Tibial nerve (tissue), 4 donors: ENCODE data around the gene BMERB1. TPM values are rescaled to one million over a fixed set of nuclear protein-coding genes. Genes with fewer than 3 reads are reported as not detected.
A peak's percentile ranks its signal among the peaks of the same experiment; 100 is the strongest.

Experiments used
- DNase-seq, 2 donors: peaks; one replicate each; pipeline ENCODE4 v3.0.0-alpha.2; 2019; ENCODE audit warnings: low spot score in 2 of 2
- H3K27ac ChIP-seq, 4 donors: fragments of 200-600 bp; sonication (generic) in 3 of 4; one replicate each; pipeline ENCODE4 v1.5.1; 2017 to 2019; ENCODE audit warnings: mild to moderate bottlenecking in 1 of 4
- H3K27me3 ChIP-seq, 2 donors: fragments of 200-600 bp; sonication (generic) in 1 of 2; one replicate each; pipeline versions ENCODE4 v1.5.1 to v1.6.0; 2017 to 2019
- H3K36me3 ChIP-seq, 3 donors: fragments of 200-600 bp; sonication (generic); one replicate each; pipeline ENCODE4 v1.5.1; 2018 to 2019
- H3K4me1 ChIP-seq, 4 donors: fragments of 200-600 bp; sonication (generic) in 3 of 4; one replicate each; pipeline ENCODE4 v1.5.1; 2017 to 2019
- H3K4me3 ChIP-seq, 4 donors: fragments of 200-600 bp; sonication (generic) in 3 of 4; one replicate each; pipeline ENCODE4 v1.5.1; 2017 to 2019; ENCODE audit warnings: mild to moderate bottlenecking in 1 of 4, moderate library complexity in 1 of 4
- H3K9me3 ChIP-seq, 4 donors: fragments of 200-600 bp; sonication (generic) in 3 of 4; one replicate each; pipeline ENCODE4 v1.5.1; 2017 to 2019
- CTCF ChIP-seq, 5 experiments: fragments of 200-600 bp in 3 of 5; fragments of 450-650 bp in 2 of 5; sonication (generic) in 3 of 5; IDR thresholded peaks; one replicate each; pipeline ENCODE4 v1.5.1; 2016 to 2019; ENCODE audit warnings: antibody characterized with exemption in 5 of 5, mild to moderate bottlenecking in 3 of 5, moderate library complexity in 2 of 5
- EP300 ChIP-seq, 2 donors: sonication (generic); formaldehyde crosslinking; IDR thresholded peaks; one replicate each; pipeline ENCODE4 v1.6.1; 2017; ENCODE audit warnings: antibody characterized with exemption in 2 of 2, mild to moderate bottlenecking in 1 of 2
- POLR2A ChIP-seq, 2 donors: fragments of 450-650 bp; IDR thresholded peaks; one replicate each; pipeline ENCODE4 v1.6.1; 2017; ENCODE audit warnings: antibody characterized with exemption in 2 of 2, mild to moderate bottlenecking in 2 of 2, moderate library complexity in 2 of 2
- WGBS, 2 donors: methylation state at CpG; one replicate each; pipeline ENCODE4 v1.1.5; 2018; 5-methylcytosine and 5-hydroxymethylcytosine counted together
- total RNA-seq, 4 donors: library from RNA; depleted of rRNA; stranded (reverse); fragments of >200 nt; gene quantifications; one replicate each; pipeline ENCODE4 v1.1.0, GENCODE V29; 2016

BMERB1 gene
- total RNA-seq, 4 donors from 2014 or later: 42.9 to 85.9 (median 54.8) TPM

- DNase-seq: no peak
- Histone ChIP-seq H3K4me3 (no peak overlapping the region), H3K27ac (peak overlapping the region in 2 of 4 donors; percentile 9 to 40), H3K27me3 (no peaks in the 10 kb centered on the region), H3K9me3 (no peaks in the 10 kb centered on the region), H3K36me3 (peaks cover 0 to 81% (median 16%) of the 10 kb centered on the region in 3 donors), H3K4me1 (peaks cover 0 to 38% (median 3%) of the 10 kb centered on the region in 4 donors)
- WGBS, 2 donors: 83 to 86% methylated on average over 9 of the region's 9 CpGs
- TF ChIP-seq EP300 (IDR thresholded peaks at IDR 0.05): no peak
- TF ChIP-seq CTCF (IDR thresholded peaks at IDR 0.05): no peak
- no peak for TF ChIP-seq POLR2A (IDR thresholded peaks at IDR 0.05)
Observed at GRCh38 chr16:15593235-15593634, 158.8 kb downstream of the BMERB1 start.

GRCh38 chr16:15594711-15595320 is 160.4 kb downstream of the BMERB1 start:
- H3K4me1 ChIP-seq: peaks cover 0 to 33% (median 3%) of the 10 kb centered on the region in 4 donors
- no peak for TF ChIP-seq EP300 (IDR thresholded peaks at IDR 0.05)
- no peak for TF ChIP-seq CTCF (IDR thresholded peaks at IDR 0.05)
- no peak for TF ChIP-seq POLR2A (IDR thresholded peaks at IDR 0.05)
- H3K27me3 ChIP-seq: no peaks in the 10 kb centered on the region
- no peak overlapping the region for H3K27ac ChIP-seq
- H3K36me3 ChIP-seq: peaks cover 5 to 81% (median 25%) of the 10 kb centered on the region in 3 donors
- DNase-seq: no peak
- no peak overlapping the region for H3K4me3 ChIP-seq
- H3K9me3 ChIP-seq: no peaks in the 10 kb centered on the region
- WGBS, 2 donors: 82 to 87% methylated on average over 6 of the region's 6 CpGs

- H3K4me3 ChIP-seq: no peak overlapping the region
- H3K27me3 ChIP-seq: no peaks in the 10 kb centered on the region
- 45 to 54% methylated on average over 6 of the region's 6 CpGs for WGBS, 2 donors
- peaks cover 5 to 93% (median 34%) of the 10 kb centered on the region in 3 donors for H3K36me3 ChIP-seq
- TF ChIP-seq CTCF (IDR thresholded peaks at IDR 0.05) (no peak), POLR2A (IDR thresholded peaks at IDR 0.05) (no peak), EP300 (IDR thresholded peaks at IDR 0.05) (no peak)
- DNase-seq: no peak
- H3K4me1 ChIP-seq: peaks cover 0 to 16% (median 0%) of the 10 kb centered on the region in 4 donors
- peak overlapping the region in 1 of 4 donors; percentile 34 for H3K27ac ChIP-seq
- H3K9me3 ChIP-seq: no peaks in the 10 kb centered on the region
Observed at GRCh38 chr16:15597135-15597534, 162.7 kb downstream of the BMERB1 start.

GRCh38 chr16:15597822-15598647 is 163.6 kb downstream of the BMERB1 start:
- 91 to 92% methylated on average over 13 to 15 of the region's 15 CpGs for WGBS, 2 donors
- TF ChIP-seq POLR2A (IDR thresholded peaks at IDR 0.05) (no peak), CTCF (IDR thresholded peaks at IDR 0.05) (no peak), EP300 (IDR thresholded peaks at IDR 0.05) (no peak)
- DNase-seq: no peak
- Histone ChIP-seq H3K4me3 (no peak overlapping the region), H3K27me3 (no peaks in the 10 kb centered on the region), H3K27ac (peak overlapping the region in 2 of 4 donors; percentile 28 to 34), H3K36me3 (peaks cover 5 to 96% (median 42%) of the 10 kb centered on the region in 3 donors), H3K4me1 (peaks cover 0 to 13% (median 0%) of the 10 kb centered on the region in 4 donors), H3K9me3 (no peaks in the 10 kb centered on the region)
